Adipose tissue (tissue), 3 donors: Measurements from ENCODE around the gene SCGB1D2. TPM values are rescaled to one million over a fixed set of nuclear protein-coding genes. Genes with fewer than 3 reads are reported as not detected.

ENCODE experiments used
- H3K27ac ChIP-seq: one replicate; pipeline ENCODE4 v1.5.1; 2013; ENCODE audit warnings: low read depth, low read length
- WGBS, 3 donors: extraction: QIAGEN DNeasy Blood & Tissue Kit; methylation state at CpG; one replicate each; pipeline ENCODE4 v1.1.7; 2013; 5-methylcytosine and 5-hydroxymethylcytosine counted together
- polyA plus RNA-seq, 3 donors: library from polyadenylated mRNA; stranded (reverse); fragments of 200-250 nt; gene quantifications; one replicate each; pipeline ENCODE4 v1.2.3, GENCODE V29; 2013
- donor health status: healthy with polysubstance abuse.
- donor health status: Bipolar disorder and iron deficiency.
- donor health status: healthy.

The SCGB1D2 gene
- polyA plus RNA-seq, 3 donors = 1.4 TPM; not detected in 2

- 60 to 61% (median 60%) methylated on average over 4 of the region's 4 CpGs for WGBS, 3 donors
- no peak overlapping the region for H3K27ac ChIP-seq
These were observed 9.7 kb downstream of the SCGB1D2 start for GRCh38 chr11:62251698-62252097.

GRCh38 chr11:62253999-62254542 is 12.0 kb downstream of the SCGB1D2 start:
- WGBS, 3 donors = 54 to 65% (median 62%) methylated on average over 3 of the region's 3 CpGs
- no peak overlapping the region for H3K27ac ChIP-seq

GRCh38 chr11:62256281-62256680 is 14.2 kb downstream of the SCGB1D2 start:
- WGBS, 3 donors = 73 to 95% (median 89%) methylated on average over 2 of the region's 2 CpGs

GRCh38 chr11:62260261-62260953 is 18.4 kb downstream of the SCGB1D2 start:
- H3K27ac ChIP-seq = no peak overlapping the region
- 66 to 79% (median 74%) methylated on average over 6 of the region's 6 CpGs for WGBS, 3 donors

More at GRCh38 chr11:62256281-62256680, 14.2 kb downstream of the SCGB1D2 start:
- no peak overlapping the region for H3K27ac ChIP-seq

GRCh38 chr11:62264004-62264403 is 22.0 kb downstream of the SCGB1D2 start:
- WGBS, 3 donors = 83 to 88% (median 85%) methylated on average over 1 of the region's 1 CpG
- H3K27ac ChIP-seq = no peak overlapping the region

- WGBS, 3 donors = 60 to 78% (median 69%) methylated on average over 4 of the region's 4 CpGs
These were observed 24.5 kb downstream of the SCGB1D2 start for GRCh38 chr11:62266558-62266957.

GRCh38 chr11:62267050-62267449 is 25.0 kb downstream of the SCGB1D2 start:
- no peak overlapping the region for H3K27ac ChIP-seq
- WGBS, 3 donors = 86 to 97% (median 94%) methylated on average over 1 of the region's 1 CpG

More at GRCh38 chr11:62266558-62266957, 24.5 kb downstream of the SCGB1D2 start:
- H3K27ac ChIP-seq = no peak overlapping the region

- no peak overlapping the region for H3K27ac ChIP-seq
- 63 to 82% (median 68%) methylated on average over 3 of the region's 3 CpGs for WGBS, 3 donors
These were observed 25.5 kb downstream of the SCGB1D2 start for GRCh38 chr11:62267576-62267975.

- 69 to 77% (median 75%) methylated on average over 10 of the region's 10 CpGs for WGBS, 3 donors
- H3K27ac ChIP-seq = no peak within 1 kb of the TSS
These were observed 27.7 kb downstream of the SCGB1D2 start, which contains the start of gene SCGB2A2 for GRCh38 chr11:62269654-62270278. SCGB2A2 (plus strand) TSS chr11:62270158; CDS start chr11:62270217, 59 bp downstream.

- 74 to 86% (median 84%) methylated on average over 5 of the region's 5 CpGs for WGBS, 3 donors
- H3K27ac ChIP-seq = no peak overlapping the region
These were observed 31.2 kb downstream of the SCGB1D2 start for GRCh38 chr11:62273284-62273683.

GRCh38 chr11:62273789-62274275 is 31.8 kb downstream of the SCGB1D2 start:
- WGBS, 3 donors = 64 to 76% (median 68%) methylated on average over 7 of the region's 7 CpGs
- no peak overlapping the region for H3K27ac ChIP-seq

GRCh38 chr11:62280452-62280851 is 38.4 kb downstream of the SCGB1D2 start:
- H3K27ac ChIP-seq = no peak overlapping the region

Other genes starting within 250 kb of the SCGB1D2 start
- gene INCENP, start 118.2 kb upstream of the SCGB1D2 start, polyA plus RNA-seq = 1 to 10 TPM; 3.6 to 4.3 (median 4.0) TPM
- not detected for gene SCGB1D1, start 52.0 kb upstream of the SCGB1D2 start, polyA plus RNA-seq
- 1 to 10 TPM in 2 of 3 donors, not detected in 1; 2.6 to 9.8 TPM for gene SCGB2A1, start 33.6 kb upstream of the SCGB1D2 start, polyA plus RNA-seq
- gene SCGB2A2, start 27.9 kb downstream of the SCGB1D2 start, polyA plus RNA-seq = under 1 TPM in 1 of 3 donors, not detected in 2; 0.22 TPM
- gene SCGB1D4, start 56.8 kb downstream of the SCGB1D2 start, polyA plus RNA-seq = not detected
- 10 to 100 TPM in 1 of 3 donors, 1 to 10 TPM in 2; 6.9 to 14.4 (median 9.0) TPM for gene ASRGL1, start 95.2 kb downstream of the SCGB1D2 start, polyA plus RNA-seq
- under 1 TPM in 2 of 3 donors, not detected in 1; 0.54 to 0.82 TPM for gene SCGB1A1, start 176.8 kb downstream of the SCGB1D2 start, polyA plus RNA-seq